Erythroblast (primary cell): Measurements from ENCODE around the gene C10orf90.

Experiments used
- GATA1 ChIP-seq: IDR thresholded peaks from 2 replicates; pipeline ENCODE4 v1.6.1; 2011; ENCODE audit warnings: low read depth, mild to moderate bottlenecking, control low read depth, low read length, moderate library complexity
- POLR2A ChIP-seq: IDR thresholded peaks from 2 replicates; pipeline ENCODE4 v1.6.1; 2011; ENCODE audit warnings: mild to moderate bottlenecking, low read length

GRCh38 chr10:126596472-126597016 lies 73.9 kb downstream of the C10orf90 start:
- no peak for TF ChIP-seq POLR2A
- TF ChIP-seq GATA1, result no peak
